ENCODE measurements around the gene UPP1.

The UPP1 gene

DNA sequence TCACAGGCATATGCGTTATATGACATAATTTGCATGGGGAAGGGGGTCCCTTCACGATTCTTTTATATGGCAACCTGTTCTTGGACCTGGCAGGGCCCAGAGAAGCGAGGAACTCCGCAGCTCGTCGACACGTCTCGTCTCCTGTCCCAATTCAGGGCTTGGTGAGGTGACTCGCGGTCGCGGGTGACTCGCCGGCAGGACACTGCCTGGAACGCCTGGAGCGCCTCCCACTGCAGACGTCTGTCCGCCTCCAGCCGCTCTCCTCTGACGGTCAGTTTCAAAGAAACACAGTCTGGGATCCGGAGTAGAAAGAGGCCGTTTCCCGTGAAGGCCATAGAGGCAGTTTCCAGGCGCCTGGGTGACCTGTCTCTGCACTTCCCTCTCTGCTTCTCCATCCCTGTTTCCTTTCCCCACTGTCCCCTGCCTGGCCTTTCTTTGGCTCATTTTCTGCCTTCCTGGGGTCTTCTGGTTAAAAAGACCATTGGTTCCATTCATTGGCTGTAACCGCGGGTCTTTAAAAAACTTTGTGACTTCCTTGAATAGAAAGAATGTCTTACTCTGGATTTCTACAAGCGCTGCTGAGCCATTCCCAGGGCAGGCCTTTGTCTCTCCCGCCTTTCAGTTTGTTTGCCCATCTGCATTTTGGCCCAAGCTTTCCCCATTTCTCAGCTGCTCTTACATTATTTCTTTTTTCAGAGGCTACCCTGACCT lies 1.2 kb downstream of the UPP1 start:
- Histone ChIP-seq H3K79me2 (ENCODE audit: insufficient read depth, low read length) (no peaks in the 10 kb centered on the region), H3K9me2 (ENCODE audit: low read depth, low read length) (no peaks in the 10 kb centered on the region), H3K4me3 (ENCODE audit: low read depth, low read length, poor library complexity, severe bottlenecking) (peak overlapping the region; percentile 66), H3K27me3 (ENCODE audit: insufficient read depth, low read length) (no peaks in the 10 kb centered on the region), H3K36me3 (ENCODE audit: insufficient read depth, low read length) (no peaks in the 10 kb centered on the region), H3K9me3 (ENCODE audit: low read length) (no peaks in the 10 kb centered on the region), H3F3A (ENCODE audit: insufficient read depth, low read length) (no peaks in the 10 kb centered on the region), H2AFZ (ENCODE audit: low read length) (no peak overlapping the region), H3K4me2 (ENCODE audit: low read length) (peak overlapping the region; percentile 93), H3K9ac (ENCODE audit: low read length) (peak overlapping the region; percentile 50; the same call in 1 of the 2 replicates), H4K20me1 (ENCODE audit: insufficient read depth, low read length) (no peaks in the 10 kb centered on the region), H3K27ac (ENCODE audit: low read depth, low read length, poor library complexity, severe bottlenecking) (no peak overlapping the region), H3K4me1 (ENCODE audit: insufficient read depth, low read length, severe bottlenecking) (peaks cover 38% of the 10 kb centered on the region)
- TF ChIP-seq CTCF (IDR thresholded peaks at IDR 0.05; ENCODE audit: low read length) (no peak), EZH2 (IDR thresholded peaks at IDR 0.05; ENCODE audit: borderline replicate concordance, low read length) (no peak)

GRCh38 chr7:48091506-48092433 lies 2.7 kb downstream of the UPP1 start:
- Histone ChIP-seq H3K4me3 (ENCODE audit: low read depth, low read length, poor library complexity, severe bottlenecking) (no peak overlapping the region), H3K79me2 (ENCODE audit: insufficient read depth, low read length) (no peaks in the 10 kb centered on the region), H2AFZ (ENCODE audit: low read length) (no peak overlapping the region), H3K9me2 (ENCODE audit: low read depth, low read length) (no peaks in the 10 kb centered on the region), H3K27ac (ENCODE audit: low read depth, low read length, poor library complexity, severe bottlenecking) (no peak overlapping the region), H3K9ac (ENCODE audit: low read length) (no peak overlapping the region), H4K20me1 (ENCODE audit: insufficient read depth, low read length) (no peaks in the 10 kb centered on the region), H3F3A (ENCODE audit: insufficient read depth, low read length) (no peaks in the 10 kb centered on the region), H3K36me3 (ENCODE audit: insufficient read depth, low read length) (no peaks in the 10 kb centered on the region), H3K27me3 (ENCODE audit: insufficient read depth, low read length) (no peaks in the 10 kb centered on the region), H3K4me2 (ENCODE audit: low read length) (no peak overlapping the region), H3K4me1 (ENCODE audit: insufficient read depth, low read length, severe bottlenecking) (peaks cover 23% of the 10 kb centered on the region), H3K9me3 (ENCODE audit: low read length) (no peaks in the 10 kb centered on the region)
- no peak for TF ChIP-seq EZH2 (IDR thresholded peaks at IDR 0.05; ENCODE audit: borderline replicate concordance, low read length)
- no peak for TF ChIP-seq CTCF (IDR thresholded peaks at IDR 0.05; ENCODE audit: low read length)

DNA sequence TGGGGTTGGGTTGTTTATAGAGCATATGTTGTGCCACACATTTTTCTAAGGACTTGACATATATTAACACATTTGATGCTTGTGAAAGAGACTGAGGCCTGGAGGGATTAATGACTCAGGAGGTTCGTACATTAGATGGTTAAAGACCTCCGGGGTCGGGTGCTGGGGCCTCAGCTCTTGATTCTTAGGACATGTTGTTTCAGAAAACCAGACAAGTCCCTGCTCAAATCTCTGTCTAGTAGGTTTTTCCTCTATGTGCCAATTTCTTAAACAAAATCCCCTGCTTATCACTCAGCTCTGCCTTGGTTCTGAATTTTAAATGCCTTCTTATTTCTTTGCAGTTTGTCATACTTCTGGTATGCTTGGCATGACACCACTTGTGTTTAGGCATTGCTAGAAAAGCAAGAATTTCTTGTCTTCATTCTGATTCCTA lies 5.8 kb downstream of the UPP1 start:
- Histone ChIP-seq H2AFZ (ENCODE audit: low read length) (no peak overlapping the region), H3K36me3 (ENCODE audit: insufficient read depth, low read length) (no peaks in the 10 kb centered on the region), H3K79me2 (ENCODE audit: insufficient read depth, low read length) (no peaks in the 10 kb centered on the region), H3K4me2 (ENCODE audit: low read length) (no peak overlapping the region), H3K9me3 (ENCODE audit: low read length) (no peaks in the 10 kb centered on the region), H3K4me1 (ENCODE audit: insufficient read depth, low read length, severe bottlenecking) (peaks cover 1% of the 10 kb centered on the region), H3K9ac (ENCODE audit: low read length) (no peak overlapping the region), H3K27ac (ENCODE audit: low read depth, low read length, poor library complexity, severe bottlenecking) (no peak overlapping the region), H3K4me3 (ENCODE audit: low read depth, low read length, poor library complexity, severe bottlenecking) (no peak overlapping the region), H3K9me2 (ENCODE audit: low read depth, low read length) (no peaks in the 10 kb centered on the region), H3K27me3 (ENCODE audit: insufficient read depth, low read length) (no peaks in the 10 kb centered on the region), H4K20me1 (ENCODE audit: insufficient read depth, low read length) (no peaks in the 10 kb centered on the region), H3F3A (ENCODE audit: insufficient read depth, low read length) (no peaks in the 10 kb centered on the region)
- no peak for TF ChIP-seq EZH2 (IDR thresholded peaks at IDR 0.05; ENCODE audit: borderline replicate concordance, low read length)
- no peak for TF ChIP-seq CTCF (IDR thresholded peaks at IDR 0.05; ENCODE audit: low read length)

Measured in OCI-LY1 (cell line).